ENCODE measurements around the gene MEIS1. TPM values are rescaled to one million over a fixed set of nuclear protein-coding genes. Genes with fewer than 3 reads are reported as not detected.

MEIS1 gene
- polyA plus RNA-seq, 1 donor (not counting 4 experiments of a cell fraction or from before 2014, with no cell fraction given), result 3.1 TPM

- no peak for FAIRE-seq
These were observed 1.7 kb downstream of the MEIS1 start for GRCh38 chr2:66436581-66437001.

DNA sequence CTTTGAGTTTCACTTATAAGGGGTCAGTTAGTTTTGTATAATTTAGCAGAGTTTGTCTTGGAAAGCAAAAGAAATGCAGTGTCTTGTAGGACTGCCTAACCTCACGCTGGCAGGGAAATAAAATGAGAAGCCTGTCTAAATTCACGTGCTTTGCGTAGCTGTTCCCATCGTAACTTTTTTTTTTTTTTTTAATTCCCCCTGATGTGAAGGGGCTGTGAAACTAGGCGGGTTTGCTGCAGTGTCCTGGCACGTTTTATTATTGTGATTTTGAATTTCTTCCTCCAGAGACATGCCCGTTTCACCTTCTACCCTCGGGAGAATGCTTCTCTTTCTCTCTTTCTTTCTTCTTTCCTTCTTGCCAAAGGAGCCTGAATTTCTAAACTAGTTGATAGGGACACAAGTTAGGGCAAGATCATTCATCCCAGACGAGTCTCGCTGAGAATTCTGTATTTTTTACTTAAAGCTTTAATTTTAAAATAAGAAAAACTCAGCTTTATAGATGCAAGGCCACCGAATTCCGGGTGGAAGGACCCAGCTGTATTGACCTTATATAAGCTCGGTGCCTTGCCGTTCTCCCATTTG, 2.3 kb downstream of the MEIS1 start:
- dilution Hi-C loops (cut with MboI; ENCODE audit: extremely low pct_ligation_motif_present, low sequenced_read_pairs), result no loop called here
- Histone ChIP-seq H3K4me1 (ENCODE audit: control insufficient read depth, extremely low read depth, insufficient read depth, low read length) (peaks cover 10% of the 10 kb centered on the region), H3K9ac (ENCODE audit: control insufficient read depth, extremely low read depth, insufficient read depth, low read length) (peak overlapping the region; percentile 48), H3K4me2 (ENCODE audit: control insufficient read depth, extremely low read depth, insufficient read depth, low read depth, low read length) (peak overlapping the region; percentile 90), H3K36me3 (ENCODE audit: control insufficient read depth in 2 of 2, extremely low read depth in 1 of 2, insufficient read depth in 2 of 2, low read length in 2 of 2) (no peaks in the 10 kb centered on the region), H3K27me3 (ENCODE audit: control insufficient read depth, extremely low read depth, insufficient read depth, low read length) (no peaks in the 10 kb centered on the region), H3K27ac (ENCODE audit: control insufficient read depth, insufficient read depth, low read length) (peak overlapping the region; percentile 52), H3K79me2 (ENCODE audit: control insufficient read depth, insufficient read depth, low read length) (peaks cover 2% of the 10 kb centered on the region), H2AFZ (ENCODE audit: control insufficient read depth, low read length) (peak overlapping the region; percentile 84), H3K9me1 (ENCODE audit: control insufficient read depth, extremely low read depth, insufficient read depth, low read length) (no peaks in the 10 kb centered on the region), H4K20me1 (ENCODE audit: control insufficient read depth, extremely low read depth, insufficient read depth, low read length) (no peaks in the 10 kb centered on the region), H3K4me3 (ENCODE audit: control insufficient read depth in 2 of 3, extremely low read depth in 1 of 3, insufficient read depth in 2 of 3, low read depth in 1 of 3, low read length in 3 of 3) (peak overlapping the region; percentile 29 to 99 (median 82)), H3K9me3 (ENCODE audit: control insufficient read depth, low read depth, low read length) (no peaks in the 10 kb centered on the region)
- no peak for DNase-seq (ENCODE audit: low read depth, low spot score)
- TF ChIP-seq CTCF (optimal IDR thresholded peaks at IDR 0.05 in 1 of 3, IDR thresholded peaks at IDR 0.05 in 1 of 3, conservative IDR thresholded peaks at IDR 0.05 in 1 of 3; ENCODE audit: extremely low read depth in 1 of 3, insufficient read depth in 2 of 3, low read length in 3 of 3) (no peak), EZH2 (IDR thresholded peaks at IDR 0.05; ENCODE audit: low read length) (no peak)
- FAIRE-seq, result no peak

More at GRCh38 chr2:66436581-66437001, 1.7 kb downstream of the MEIS1 start:
- no peaks in the 10 kb centered on the region for H4K20me1 ChIP-seq (ENCODE audit: control insufficient read depth, extremely low read depth, insufficient read depth, low read length)
- DNase-seq (ENCODE audit: low read depth, low spot score), result no peak
- H3K9me1 ChIP-seq (ENCODE audit: control insufficient read depth, extremely low read depth, insufficient read depth, low read length), result no peaks in the 10 kb centered on the region
- H3K9me3 ChIP-seq (ENCODE audit: control insufficient read depth, low read depth, low read length), result no peaks in the 10 kb centered on the region
- peaks cover 10% of the 10 kb centered on the region for H3K4me1 ChIP-seq (ENCODE audit: control insufficient read depth, extremely low read depth, insufficient read depth, low read length)
- dilution Hi-C loops (cut with MboI; ENCODE audit: extremely low pct_ligation_motif_present, low sequenced_read_pairs), result no loop called here
- H2AFZ ChIP-seq (ENCODE audit: control insufficient read depth, low read length), result peak overlapping the region; percentile 84
- peak overlapping the region; percentile 90 for H3K4me2 ChIP-seq (ENCODE audit: control insufficient read depth, extremely low read depth, insufficient read depth, low read depth, low read length)
- H3K4me3 ChIP-seq (ENCODE audit: control insufficient read depth in 2 of 3, extremely low read depth in 1 of 3, insufficient read depth in 2 of 3, low read depth in 1 of 3, low read length in 3 of 3), result peak overlapping the region; percentile 18 to 99 (median 82)
- peak overlapping the region; percentile 56 for H3K27ac ChIP-seq (ENCODE audit: control insufficient read depth, insufficient read depth, low read length)
- H3K79me2 ChIP-seq (ENCODE audit: control insufficient read depth, insufficient read depth, low read length), result peaks cover 2% of the 10 kb centered on the region
- TF ChIP-seq CTCF (optimal IDR thresholded peaks at IDR 0.05 in 1 of 3, IDR thresholded peaks at IDR 0.05 in 1 of 3, conservative IDR thresholded peaks at IDR 0.05 in 1 of 3; ENCODE audit: extremely low read depth in 1 of 3, insufficient read depth in 2 of 3, low read length in 3 of 3) (no peak), EZH2 (IDR thresholded peaks at IDR 0.05; ENCODE audit: low read length) (no peak)
- no peaks in the 10 kb centered on the region for H3K36me3 ChIP-seq (ENCODE audit: control insufficient read depth in 2 of 2, extremely low read depth in 1 of 2, insufficient read depth in 2 of 2, low read length in 2 of 2)
- no peaks in the 10 kb centered on the region for H3K27me3 ChIP-seq (ENCODE audit: control insufficient read depth, extremely low read depth, insufficient read depth, low read length)
- peak overlapping the region; percentile 48 for H3K9ac ChIP-seq (ENCODE audit: control insufficient read depth, extremely low read depth, insufficient read depth, low read length)

All from keratinocyte (primary cell).